IMR-90 (cell line): ENCODE results near the gene DTX3. TPM values are rescaled to one million over a fixed set of nuclear protein-coding genes. Genes with fewer than 3 reads are reported as not detected.

Experiments
- ATAC-seq: fragments of 200-7000 bp; cut with Tn5 transposase; 2 replicates; pipeline ENCODE4 v1.9.1; 2020; ENCODE audit warnings: low read depth, mild to moderate bottlenecking, moderate library complexity
- BruUV-seq: library from RNA; stranded (reverse); fragments of 400-500 nt; replicated peaks from 2 replicates; lab custom pipeline; 2021; lab: Mats Ljungman, UMichigan
- CTCF ChIA-PET: fragments of 300-600 bp; formaldehyde crosslinking; extraction: SDS; loops from one replicate; lab custom pipeline; 2021; ENCODE audit warnings: antibody characterized with exemption; lab: Yijun Ruan, JAX
- POLR2A ChIA-PET: fragments of 300-600 bp; sonication (Branson Sonifier 250); formaldehyde crosslinking; loops from one replicate; lab custom pipeline; 2022; ENCODE audit warnings: antibody characterized with exemption; ENCODE audit not compliant: unreplicated experiment; lab: Charles Lee
- DNase-seq: peaks from one replicate; pipeline ENCODE4 v3.0.0; 2013
- H2AFZ ChIP-seq: replicated peaks from 2 replicates; pipeline ENCODE3; 2013; ENCODE audit warnings: low read length, mild to moderate bottlenecking; ENCODE audit not compliant: poor library complexity
- H2AK5ac ChIP-seq: 2 replicates; pipeline ENCODE4 v1.6.1; 2013; ENCODE audit warnings: low read depth, low read length, inconsistent platforms
- H2AK9ac ChIP-seq: replicated peaks from 2 replicates; pipeline ENCODE3; 2013; ENCODE audit warnings: mild to moderate bottlenecking, low read depth, low read length, moderate library complexity; ENCODE audit not compliant: poor library complexity
- H2BK120ac ChIP-seq: 2 replicates; pipeline ENCODE4 v1.6.1; 2013; ENCODE audit warnings: low read depth, low read length, inconsistent platforms
- H2BK15ac ChIP-seq: 3 replicates; pipeline ENCODE4 v1.6.1; 2013; ENCODE audit warnings: low read depth, low read length, inconsistent platforms
- H2BK20ac ChIP-seq: 2 replicates; pipeline ENCODE4 v1.6.1; 2013; ENCODE audit warnings: low read depth, mild to moderate bottlenecking, inconsistent platforms, low read length, moderate library complexity
- H2BK5ac ChIP-seq: 2 replicates; pipeline ENCODE4 v1.6.1; 2013; ENCODE audit warnings: mild to moderate bottlenecking, low read depth, low read length, inconsistent platforms; ENCODE audit not compliant: poor library complexity, severe bottlenecking
- H3K14ac ChIP-seq: replicated peaks from 2 replicates; pipeline ENCODE4 v1.6.1; 2013; ENCODE audit warnings: low read depth, low read length, inconsistent platforms
- H3K18ac ChIP-seq: 2 replicates; pipeline ENCODE4 v1.6.1; 2013; ENCODE audit warnings: low read depth, low read length, control low read depth
- H3K23ac ChIP-seq: 2 replicates; pipeline ENCODE4 v1.6.1; 2013; ENCODE audit warnings: low read depth, low read length, inconsistent platforms
- H3K27ac ChIP-seq: 2 replicates; pipeline ENCODE4 v1.5.1; 2013; ENCODE audit warnings: mild to moderate bottlenecking, control low read depth, low read length; ENCODE audit not compliant: insufficient read depth
- H3K27me3 ChIP-seq: 2 replicates; pipeline ENCODE4 v1.6.1; 2013; ENCODE audit warnings: low read length; ENCODE audit not compliant: control insufficient read depth, insufficient read depth
- H3K36me3 ChIP-seq: 2 replicates; pipeline ENCODE4 v1.6.1; 2013; ENCODE audit warnings: low read length, mixed read lengths; ENCODE audit not compliant: control insufficient read depth, insufficient read depth
- H3K4ac ChIP-seq: 2 replicates; pipeline ENCODE4 v1.6.1; 2013; ENCODE audit warnings: low read depth, low read length, inconsistent platforms
- H3K4me1 ChIP-seq: 2 replicates; pipeline ENCODE4 v1.6.1; 2013; ENCODE audit warnings: low read length, mixed read lengths; ENCODE audit not compliant: control insufficient read depth, insufficient read depth
- H3K4me2 ChIP-seq: 2 replicates; pipeline ENCODE4 v1.6.1; 2013; ENCODE audit warnings: low read depth, mild to moderate bottlenecking, control low read depth, low read length, moderate library complexity
- H3K4me3 ChIP-seq: 2 replicates; pipeline ENCODE4 v1.5.1; 2013; ENCODE audit warnings: low read depth, mild to moderate bottlenecking, control low read depth, low read length, moderate library complexity; ENCODE audit not compliant: insufficient read depth
- H3K56ac ChIP-seq: 2 replicates; pipeline ENCODE4 v1.6.1; 2013; ENCODE audit warnings: low read length, inconsistent platforms; ENCODE audit not compliant: insufficient read depth; ENCODE audit errors: extremely low read depth
- H3K79me1 ChIP-seq, 2 experiments: 2 replicates each; pipeline ENCODE4 v1.6.1; 2013; ENCODE audit warnings: low read length in 2 of 2, inconsistent platforms in 1 of 2, low read depth in 1 of 2
- H3K9ac ChIP-seq: 2 replicates; pipeline ENCODE4 v1.6.1; 2013; ENCODE audit warnings: low read depth, low read length, control low read depth
- H3K9me1 ChIP-seq: 2 replicates; pipeline ENCODE4 v1.6.1; 2013; ENCODE audit warnings: low read length, inconsistent platforms; ENCODE audit not compliant: insufficient read depth
- H3K9me3 ChIP-seq: 2 replicates; pipeline ENCODE4 v1.6.1; 2013; ENCODE audit warnings: low read length; ENCODE audit not compliant: control insufficient read depth, insufficient read depth
- H4K20me1 ChIP-seq: 2 replicates; pipeline ENCODE4 v1.6.1; 2013; ENCODE audit warnings: low read length, inconsistent platforms; ENCODE audit not compliant: insufficient read depth
- H4K5ac ChIP-seq: 2 replicates; pipeline ENCODE4 v1.6.1; 2013; ENCODE audit warnings: mild to moderate bottlenecking, low read depth, low read length, control low read depth
- H4K8ac ChIP-seq, 2 experiments: 2 replicates each; pipeline ENCODE4 v1.6.1; 2013; ENCODE audit warnings: low read depth in 2 of 2, low read length in 2 of 2, control low read depth in 1 of 2, inconsistent platforms in 1 of 2
- H4K91ac ChIP-seq: 2 replicates; pipeline ENCODE4 v1.6.1; 2013; ENCODE audit warnings: low read depth, low read length, inconsistent platforms; ENCODE audit not compliant: insufficient read depth
- BHLHE40 ChIP-seq: fragments of 150-350 bp; IDR thresholded peaks from 2 replicates; pipeline ENCODE4 v1.6.1; 2016; ENCODE audit warnings: mild to moderate bottlenecking, low read depth, low read length
- CEBPB ChIP-seq: IDR thresholded peaks from 2 replicates; pipeline ENCODE4 v1.6.1; 2012; ENCODE audit warnings: low read depth, low read length, improper control_type of control experiment
- CHD1 ChIP-seq: IDR thresholded peaks from 2 replicates; pipeline ENCODE4 v1.6.1; 2012; ENCODE audit warnings: low read depth, low read length, improper control_type of control experiment
- FOS ChIP-seq: fragments of 150-350 bp; IDR thresholded peaks from 2 replicates; pipeline ENCODE4 v1.6.1; 2016; ENCODE audit warnings: low read depth, low read length
- MAFK ChIP-seq: IDR thresholded peaks from 2 replicates; pipeline ENCODE4 v1.6.1; 2012; ENCODE audit warnings: low read depth, low read length, improper control_type of control experiment
- MAZ ChIP-seq: IDR thresholded peaks from 2 replicates; pipeline ENCODE4 v1.6.1; 2012; ENCODE audit warnings: low read depth, mild to moderate bottlenecking, low read length, improper control_type of control experiment, moderate library complexity, borderline replicate concordance
- POLR2A ChIP-seq: IDR thresholded peaks from 2 replicates; pipeline ENCODE4 v1.6.1; 2012; ENCODE audit warnings: mild to moderate bottlenecking, low read depth, low read length
- RAD21 ChIP-seq: IDR thresholded peaks from 2 replicates; pipeline ENCODE4 v1.6.1; 2012; ENCODE audit warnings: low read length, improper control_type of control experiment
- RCOR1 ChIP-seq: IDR thresholded peaks from 2 replicates; pipeline ENCODE4 v1.6.1; 2012; ENCODE audit warnings: mild to moderate bottlenecking, low read length, improper control_type of control experiment; ENCODE audit not compliant: insufficient replicate concordance
- RFX5 ChIP-seq: IDR thresholded peaks from 2 replicates; pipeline ENCODE4 v1.8.0; 2012; ENCODE audit warnings: low read depth, mild to moderate bottlenecking, low read length, moderate library complexity
- SMC3 ChIP-seq: fragments of 150-350 bp; IDR thresholded peaks from 2 replicates; pipeline ENCODE4 v1.6.1; 2016; ENCODE audit warnings: low read depth, mild to moderate bottlenecking, antibody characterized with exemption, low read length, moderate library complexity
- USF2 ChIP-seq: fragments of 150-350 bp; IDR thresholded peaks from 2 replicates; pipeline ENCODE4 v1.6.1; 2017; ENCODE audit warnings: mild to moderate bottlenecking, antibody characterized with exemption, low read length, low read depth
- WGBS, 2 experiments: methylation state at CpG; one replicate each; pipeline versions ENCODE4 v1.1.5 to v1.1.7; 2013; ENCODE audit warnings: missing lambda C conversion rate in 2 of 2; ENCODE audit not compliant: insufficient read length in 1 of 2; ENCODE audit errors: extremely low coverage in 2 of 2; 5-methylcytosine and 5-hydroxymethylcytosine counted together
- dilution Hi-C: fragments of 300-500 bp; cut with HindIII; formaldehyde crosslinking; loops from one replicate; pipeline ENCODE4 v1.14.3; 2018; ENCODE audit warnings: low sequenced_read_pairs; ENCODE audit not compliant: unreplicated experiment
- in situ Hi-C: fragments of 300-500 bp; cut with MboI; formaldehyde crosslinking; loops from 3 replicates; pipeline ENCODE4 v1.14.3; 2019; ENCODE audit warnings: low sequenced_read_pairs, inconsistent platforms, mixed read lengths
- intact Hi-C: fragments of 100-400 bp; cut with micrococcal nuclease; formaldehyde crosslinking; loops from 2 replicates; pipeline ENCODE4 v1.10.0; 2022
- polyA plus RNA-seq, 3 experiments: library from polyadenylated mRNA; depleted of rRNA; stranded (reverse); fragments of >200 nt; gene quantifications; 2 replicates each; pipeline ENCODE4 v1.2.3, GENCODE V29; 2012; ENCODE audit warnings: low replicate concordance in 1 of 3
- total RNA-seq: library from RNA; depleted of rRNA; stranded (reverse); fragments of >200 nt; gene quantifications from 2 replicates; pipeline ENCODE4 v1.2.3, GENCODE V29; 2012
- TF ChIP-seq, protein P1 (sequence below): conservative IDR thresholded peaks from 2 replicates; pipeline ENCODE4 v1.5.1; 2012; ENCODE audit warnings: mild to moderate bottlenecking, low read depth, low read length, improper control_type of control experiment
- TF ChIP-seq, protein P2 (sequence below): fragments of 150-350 bp; IDR thresholded peaks from 2 replicates; pipeline ENCODE4 v1.6.1; 2016; ENCODE audit warnings: low read depth, mild to moderate bottlenecking, low read length, moderate library complexity, borderline replicate concordance

Gene DTX3
- total and polyA plus RNA-seq, 2 of the 4 experiments (the other 2 are of a cell fraction), result 2.9 to 14.6 TPM

DNA sequence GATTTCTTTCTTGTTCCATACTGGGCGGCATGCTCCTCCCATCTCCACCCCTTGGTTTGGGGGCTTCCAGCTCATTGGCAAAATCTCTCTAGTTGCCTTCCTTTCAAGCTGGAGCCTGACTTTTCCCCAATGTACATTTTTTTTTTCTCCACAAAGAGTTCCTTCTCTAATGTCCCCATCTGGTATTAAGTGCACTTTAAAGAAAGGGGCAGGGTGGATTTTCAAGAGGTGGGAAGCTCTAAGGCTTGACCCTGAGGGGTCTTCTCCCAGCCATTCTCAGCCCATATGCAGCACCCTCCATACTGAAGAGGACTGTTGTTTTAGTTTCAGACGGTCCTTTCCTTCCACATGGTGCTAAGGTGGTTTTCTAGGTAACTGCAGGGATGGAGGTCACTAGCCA lies 19.5 kb upstream of the DTX3 start:
- H3K4me2 ChIP-seq, result no peak overlapping the region
- no peaks in the 10 kb centered on the region for H3K9me3 ChIP-seq
- H3K27ac ChIP-seq, result no peak overlapping the region
- POLR2A ChIA-PET, result interaction anchor here (0.6 kb wide), 1 partner anchor 55 kb away, joined by 3 read pairs; no protein-coding TSS in a partner anchor
- no peak overlapping the region for H2AK5ac ChIP-seq
- no peak overlapping the region for H3K14ac ChIP-seq
- H3K36me3 ChIP-seq, result no peaks in the 10 kb centered on the region
- DNase-seq (no peak), ATAC-seq (no peak)
- no peak overlapping the region for H3K4ac ChIP-seq
- H3K4me3 ChIP-seq, result no peak overlapping the region
- no peak overlapping the region for H4K91ac ChIP-seq
- no peaks in the 10 kb centered on the region; the same call in 1 of the 2 replicates for H3K9me1 ChIP-seq
- H3K18ac ChIP-seq, result no peak overlapping the region
- intact Hi-C loops, result no loop called here
- dilution Hi-C loops, result no loop called here
- no peak overlapping the region for H3K9ac ChIP-seq
- no peak overlapping the region for H4K5ac ChIP-seq
- H4K8ac ChIP-seq, result no peak overlapping the region
- no peak overlapping the region for H2BK120ac ChIP-seq
- no peak overlapping the region for H2BK15ac ChIP-seq
- no peaks in the 10 kb centered on the region for H3K79me1 ChIP-seq
- no peak overlapping the region for H2BK5ac ChIP-seq
- TF ChIP-seq MAFK, result no peak
- no peak for TF ChIP-seq POLR2A
- TF ChIP-seq, protein P1, sequence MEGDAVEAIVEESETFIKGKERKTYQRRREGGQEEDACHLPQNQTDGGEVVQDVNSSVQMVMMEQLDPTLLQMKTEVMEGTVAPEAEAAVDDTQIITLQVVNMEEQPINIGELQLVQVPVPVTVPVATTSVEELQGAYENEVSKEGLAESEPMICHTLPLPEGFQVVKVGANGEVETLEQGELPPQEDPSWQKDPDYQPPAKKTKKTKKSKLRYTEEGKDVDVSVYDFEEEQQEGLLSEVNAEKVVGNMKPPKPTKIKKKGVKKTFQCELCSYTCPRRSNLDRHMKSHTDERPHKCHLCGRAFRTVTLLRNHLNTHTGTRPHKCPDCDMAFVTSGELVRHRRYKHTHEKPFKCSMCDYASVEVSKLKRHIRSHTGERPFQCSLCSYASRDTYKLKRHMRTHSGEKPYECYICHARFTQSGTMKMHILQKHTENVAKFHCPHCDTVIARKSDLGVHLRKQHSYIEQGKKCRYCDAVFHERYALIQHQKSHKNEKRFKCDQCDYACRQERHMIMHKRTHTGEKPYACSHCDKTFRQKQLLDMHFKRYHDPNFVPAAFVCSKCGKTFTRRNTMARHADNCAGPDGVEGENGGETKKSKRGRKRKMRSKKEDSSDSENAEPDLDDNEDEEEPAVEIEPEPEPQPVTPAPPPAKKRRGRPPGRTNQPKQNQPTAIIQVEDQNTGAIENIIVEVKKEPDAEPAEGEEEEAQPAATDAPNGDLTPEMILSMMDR, result no peak
- TF ChIP-seq RFX5, result no peak
- no peak for TF ChIP-seq SMC3
- TF ChIP-seq CEBPB, result no peak
- TF ChIP-seq, protein P2, sequence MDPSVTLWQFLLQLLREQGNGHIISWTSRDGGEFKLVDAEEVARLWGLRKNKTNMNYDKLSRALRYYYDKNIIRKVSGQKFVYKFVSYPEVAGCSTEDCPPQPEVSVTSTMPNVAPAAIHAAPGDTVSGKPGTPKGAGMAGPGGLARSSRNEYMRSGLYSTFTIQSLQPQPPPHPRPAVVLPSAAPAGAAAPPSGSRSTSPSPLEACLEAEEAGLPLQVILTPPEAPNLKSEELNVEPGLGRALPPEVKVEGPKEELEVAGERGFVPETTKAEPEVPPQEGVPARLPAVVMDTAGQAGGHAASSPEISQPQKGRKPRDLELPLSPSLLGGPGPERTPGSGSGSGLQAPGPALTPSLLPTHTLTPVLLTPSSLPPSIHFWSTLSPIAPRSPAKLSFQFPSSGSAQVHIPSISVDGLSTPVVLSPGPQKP, result no peak
- no peak for TF ChIP-seq RAD21
- TF ChIP-seq USF2, result no peak
- no peak for TF ChIP-seq CHD1
- no peak for TF ChIP-seq FOS
- no peak for TF ChIP-seq RCOR1
- TF ChIP-seq MAZ, result no peak
- no peak for TF ChIP-seq BHLHE40
- WGBS, 2 experiments, result no CpG with 5 or more reads among the region's 2 CpGs
- no peaks in the 10 kb centered on the region for H4K20me1 ChIP-seq
- H3K56ac ChIP-seq, result no peak overlapping the region
- in situ Hi-C loops, result loop anchor here (10.0 kb wide), 1 partner anchor 150 kb away; the partner anchor contains the start of gene AGAP2
- no TSS peak for BruUV-seq
- no peak overlapping the region for H2AK9ac ChIP-seq
- H3K4me1 ChIP-seq, result no peaks in the 10 kb centered on the region
- H3K23ac ChIP-seq, result no peak overlapping the region
- CTCF ChIA-PET, result interaction anchor here (0.7 to 1.7 kb wide), 4 partner anchors 36 to 48 kb away, joined by 3 to 11 read pairs (median 5); partner anchors contain the start of gene B4GALNT1
- H2AFZ ChIP-seq, result no peak overlapping the region
- no peak overlapping the region for H2BK20ac ChIP-seq
- H3K27me3 ChIP-seq, result peaks cover 36% of the 10 kb centered on the region
